OCI-LY1 (cell line): ENCODE data around the gene RILPL2.
"Not testable (repeated sequence)": the region's sequence is repeated elsewhere in the genome, so short reads cannot be mapped to it uniquely, and the experiment has no call there.

ENCODE experiments used
- H2AFZ ChIP-seq: fragments of 200-600 bp; sonication (generic), shearing (Covaris generic); 2 replicates; pipeline ENCODE4 v1.6.0; 2014; ENCODE audit warnings: antibody characterized with exemption, mild to moderate bottlenecking, low read length
- H3F3A ChIP-seq: fragments of 200-600 bp; sonication (generic), shearing (Covaris generic); 2 replicates; pipeline ENCODE4 v1.6.0; 2014; ENCODE audit warnings: mild to moderate bottlenecking, antibody characterized with exemption, low read length, moderate library complexity; ENCODE audit not compliant: insufficient read depth
- H3K27ac ChIP-seq: fragments of 200-600 bp; sonication (generic); 2 replicates; pipeline ENCODE4 v1.5.1; 2014; ENCODE audit warnings: low read length, mixed run types, mild to moderate bottlenecking, low read depth; ENCODE audit not compliant: poor library complexity, severe bottlenecking
- H3K27me3 ChIP-seq: fragments of 200-600 bp; sonication (generic); 2 replicates; pipeline ENCODE4 v1.6.0; 2014; ENCODE audit warnings: antibody characterized with exemption, mild to moderate bottlenecking, low read length, moderate library complexity; ENCODE audit not compliant: insufficient read depth
- H3K36me3 ChIP-seq: fragments of 200-600 bp; sonication (generic); 2 replicates; pipeline ENCODE4 v1.6.1; 2014; ENCODE audit warnings: mild to moderate bottlenecking, antibody characterized with exemption, low read length, moderate library complexity, mixed read lengths; ENCODE audit not compliant: insufficient read depth
- H3K4me1 ChIP-seq: fragments of 200-600 bp; sonication (generic); 2 replicates; pipeline ENCODE4 v1.5.1; 2014; ENCODE audit warnings: mild to moderate bottlenecking, low read length, moderate library complexity; ENCODE audit not compliant: insufficient read depth, severe bottlenecking
- H3K4me2 ChIP-seq: fragments of 200-600 bp; sonication (generic), shearing (Covaris generic); 2 replicates; pipeline ENCODE4 v1.6.1; 2014; ENCODE audit warnings: low read length
- H3K4me3 ChIP-seq: fragments of 200-600 bp; sonication (generic); 2 replicates; pipeline ENCODE4 v1.5.1; 2014; ENCODE audit warnings: low read length, low read depth, mild to moderate bottlenecking, mixed read lengths; ENCODE audit not compliant: poor library complexity, severe bottlenecking
- H3K79me2 ChIP-seq: fragments of 200-600 bp; shearing (Covaris generic); 2 replicates; pipeline ENCODE4 v1.6.1; 2016; ENCODE audit warnings: mixed run types, low read length, mixed read lengths; ENCODE audit not compliant: insufficient read depth
- H3K9ac ChIP-seq: fragments of 200-600 bp; sonication (generic), shearing (Covaris generic); 2 replicates; pipeline ENCODE4 v1.6.1; 2014; ENCODE audit warnings: mild to moderate bottlenecking, low read length, mixed read lengths
- H3K9me2 ChIP-seq: fragments of 200-600 bp; sonication (generic), shearing (Covaris generic); 2 replicates; pipeline ENCODE4 v1.6.1; 2014; ENCODE audit warnings: low read depth, mild to moderate bottlenecking, low read length, mixed read lengths
- H3K9me3 ChIP-seq: fragments of 200-600 bp; shearing (Covaris generic); 2 replicates; pipeline ENCODE4 v1.6.1; 2014; ENCODE audit warnings: low read length, mixed read lengths
- H4K20me1 ChIP-seq: fragments of 200-600 bp; sonication (generic), shearing (Covaris generic); 2 replicates; pipeline ENCODE4 v1.6.0; 2016; ENCODE audit warnings: mild to moderate bottlenecking, low read length; ENCODE audit not compliant: insufficient read depth
- CTCF ChIP-seq: fragments of 200-600 bp; sonication (generic), shearing (Covaris generic); IDR thresholded peaks from 2 replicates; pipeline ENCODE4 v1.5.1; 2017; ENCODE audit warnings: mild to moderate bottlenecking, antibody characterized with exemption, low read length, moderate library complexity, mixed read lengths
- EZH2 ChIP-seq: fragments of 200-600 bp; sonication (generic), shearing (Covaris generic); IDR thresholded peaks from 2 replicates; pipeline ENCODE4 v1.8.0; 2017; ENCODE audit warnings: borderline replicate concordance, mixed run types, mild to moderate bottlenecking, antibody characterized with exemption, low read length, moderate library complexity, mixed read lengths

Gene RILPL2

GRCh38 chr12:123482876-123483275 is 46.4 kb upstream of the RILPL2 start:
- no peak overlapping the region for H3K27ac ChIP-seq
- H3K4me3 ChIP-seq = no peak overlapping the region
- H3K79me2 ChIP-seq = no peaks in the 10 kb centered on the region
- H3K9ac ChIP-seq = no peak overlapping the region
- H3K9me2 ChIP-seq = no peaks in the 10 kb centered on the region
- H3K36me3 ChIP-seq = no peaks in the 10 kb centered on the region
- peaks cover 50% of the 10 kb centered on the region for H3K4me1 ChIP-seq
- no peak overlapping the region for H3K4me2 ChIP-seq
- H3K9me3 ChIP-seq = no peaks in the 10 kb centered on the region
- H2AFZ ChIP-seq = no peak overlapping the region
- no peak for TF ChIP-seq CTCF
- no peak for TF ChIP-seq EZH2
- H3F3A ChIP-seq = no peaks in the 10 kb centered on the region
- no peaks in the 10 kb centered on the region for H3K27me3 ChIP-seq
- H4K20me1 ChIP-seq = no peaks in the 10 kb centered on the region

- peaks cover 66% of the 10 kb centered on the region for H3K4me1 ChIP-seq
- H3K4me2 ChIP-seq = peak overlapping the region; percentile 69
- H3K27ac ChIP-seq = peak overlapping the region; percentile 61
- H3K36me3 ChIP-seq, H3K9me2 ChIP-seq, H2AFZ ChIP-seq, H3K9me3 ChIP-seq, H3K27me3 ChIP-seq, H3F3A ChIP-seq, H3K79me2 ChIP-seq, H4K20me1 ChIP-seq: not testable (repeated sequence)
- peak overlapping the region; percentile 72 for H3K9ac ChIP-seq
- H3K4me3 ChIP-seq = peak overlapping the region; percentile 63
Measured at GRCh38 chr12:123481251-123481650, 44.8 kb upstream of the RILPL2 start.

- H3K79me2 ChIP-seq = no peaks in the 10 kb centered on the region
- H3K4me1 ChIP-seq = peaks cover 81% of the 10 kb centered on the region
- peak overlapping the region; percentile 61 for H3K27ac ChIP-seq
- no peaks in the 10 kb centered on the region for H3K9me2 ChIP-seq
- no peaks in the 10 kb centered on the region for H3K9me3 ChIP-seq
- H4K20me1 ChIP-seq = no peaks in the 10 kb centered on the region
- no peak overlapping the region; the same call in 1 of the 2 replicates for H3K4me2 ChIP-seq
- TF ChIP-seq CTCF (no peak), EZH2 (no peak)
- peaks cover 5% of the 10 kb centered on the region; the same call in 1 of the 2 replicates for H3F3A ChIP-seq
- no peak overlapping the region for H3K4me3 ChIP-seq
- no peaks in the 10 kb centered on the region for H3K27me3 ChIP-seq
- no peak overlapping the region for H2AFZ ChIP-seq
- H3K9ac ChIP-seq = no peak overlapping the region
- no peaks in the 10 kb centered on the region for H3K36me3 ChIP-seq
Measured at GRCh38 chr12:123479442-123480180, 43.1 kb upstream of the RILPL2 start.

- no peak overlapping the region; the same call in 1 of the 2 replicates for H3K9ac ChIP-seq
- TF ChIP-seq CTCF (no peak), EZH2 (no peak)
- H3K27ac ChIP-seq = peak overlapping the region; percentile 61
- no peaks in the 10 kb centered on the region for H3K9me2 ChIP-seq
- peaks cover 5% of the 10 kb centered on the region; the same call in 1 of the 2 replicates for H3F3A ChIP-seq
- no peaks in the 10 kb centered on the region for H3K9me3 ChIP-seq
- H3K4me2 ChIP-seq = no peak overlapping the region; the same call in 1 of the 2 replicates
- H3K4me3 ChIP-seq = no peak overlapping the region
- H2AFZ ChIP-seq = no peak overlapping the region
- no peaks in the 10 kb centered on the region for H3K79me2 ChIP-seq
- H3K27me3 ChIP-seq = no peaks in the 10 kb centered on the region
- H3K36me3 ChIP-seq = no peaks in the 10 kb centered on the region
- H3K4me1 ChIP-seq = peaks cover 81% of the 10 kb centered on the region
- no peaks in the 10 kb centered on the region for H4K20me1 ChIP-seq
Measured at GRCh38 chr12:123478762-123479161, 42.3 kb upstream of the RILPL2 start.
